H1 (cell line): ENCODE data around the gene MSH5. TPM values are rescaled to one million over a fixed set of nuclear protein-coding genes. Genes with fewer than 3 reads are reported as not detected.

ENCODE experiments used
- BCL11A ChIP-seq, 2 experiments: IDR thresholded peaks; one replicate each; pipeline ENCODE4 v1.6.1; 2011; ENCODE audit warnings: low read depth in 2 of 2, low read length in 2 of 2, mild to moderate bottlenecking in 2 of 2
- EP300 ChIP-seq, 2 experiments: IDR thresholded peaks; 1 replicate in 1 of 2; 2 replicates in 1 of 2; pipeline ENCODE4 v1.6.1; 2011 to 2012; ENCODE audit warnings: low read depth in 2 of 2, low read length in 2 of 2, mild to moderate bottlenecking in 2 of 2, borderline replicate concordance in 1 of 2, inconsistent platforms in 1 of 2, moderate library complexity in 1 of 2
- GTF2F1 ChIP-seq: IDR thresholded peaks from 2 replicates; pipeline ENCODE4 v1.6.1; 2012; ENCODE audit warnings: low read depth, low read length, improper control_type of control experiment, borderline replicate concordance
- SIN3A ChIP-seq, 2 experiments: IDR thresholded peaks in 1 of 2; conservative IDR thresholded peaks in 1 of 2; 2 replicates each; pipeline ENCODE4 v1.6.1; 2011 to 2012; ENCODE audit warnings: low read length in 2 of 2, improper control_type of control experiment in 1 of 2, low read depth in 1 of 2, mild to moderate bottlenecking in 1 of 2
- SIRT6 ChIP-seq: IDR thresholded peaks from one replicate; pipeline ENCODE4 v1.7.1; 2012; ENCODE audit warnings: low read length, inconsistent platforms
- SRF ChIP-seq: IDR thresholded peaks from 2 replicates; pipeline ENCODE4 v1.6.1; 2011; ENCODE audit warnings: mild to moderate bottlenecking, low read depth, low read length, moderate library complexity
- TAF1 ChIP-seq: IDR thresholded peaks from 2 replicates; pipeline ENCODE4 v1.6.1; 2011; ENCODE audit warnings: mild to moderate bottlenecking, low read depth, low read length
- TCF12 ChIP-seq: IDR thresholded peaks from 2 replicates; pipeline ENCODE4 v1.6.1; 2011; ENCODE audit warnings: low read depth, mild to moderate bottlenecking, low read length
- TEAD4 ChIP-seq: IDR thresholded peaks from 2 replicates; pipeline ENCODE4 v1.6.1; 2012; ENCODE audit warnings: low read depth, low read length, inconsistent platforms, mixed read lengths
- YY1 ChIP-seq: IDR thresholded peaks from 2 replicates; pipeline ENCODE4 v1.6.1; 2011; ENCODE audit warnings: low read depth, mild to moderate bottlenecking, low read length
- ZNF274 ChIP-seq: IDR thresholded peaks from 2 replicates; pipeline ENCODE4 v1.7.0; 2012; ENCODE audit warnings: low read length, borderline replicate concordance; ENCODE audit errors: extremely low read depth
- polyA plus RNA-seq, 7 experiments: library from polyadenylated mRNA; depleted of rRNA in 3 of 7; stranded (reverse) in 5 of 7; unstranded in 2 of 7; fragments of >200 nt in 5 of 7; fragments of 200-250 nt in 2 of 7; gene quantifications; 1 replicate in 5 of 7; 2 replicates in 1 of 7; 4 replicates in 1 of 7; pipeline versions ENCODE4 v1.2.1 to v1.2.3, GENCODE V29; 2011 to 2013; ENCODE audit warnings: missing spikeins in 2 of 7, mixed read lengths in 2 of 7
- total RNA-seq: library from RNA; stranded (reverse); fragmentation: NEBNext Ultra II Directional; extraction: Animal tissue kit (Norgen Biotek cat#: 25700); gene quantifications from 2 replicates; pipeline ENCODE4 v1.2.1, GENCODE V29; 2021
- TF ChIP-seq, protein P1 (sequence below): IDR thresholded peaks from 2 replicates; pipeline ENCODE4 v1.6.1; 2012; ENCODE audit warnings: low read length, inconsistent platforms
- TF ChIP-seq, protein P2 (sequence below), 3 experiments: IDR thresholded peaks; 1 replicate in 2 of 3; 2 replicates in 1 of 3; pipeline versions ENCODE4 v1.5.1 to v1.6.1; 2011; ENCODE audit warnings: low read length in 3 of 3, mild to moderate bottlenecking in 3 of 3, inconsistent platforms in 2 of 3, low read depth in 1 of 3, moderate library complexity in 1 of 3; ENCODE audit not compliant: insufficient read depth in 1 of 3; ENCODE audit errors: control extremely low read depth in 1 of 3
- TF ChIP-seq, protein P3 (sequence below): IDR thresholded peaks from 2 replicates; pipeline ENCODE4 v1.6.1; 2012; ENCODE audit warnings: inconsistent platforms

The MSH5 gene
- total and polyA plus RNA-seq, 2 of the 8 experiments (the other 6 are each of a cell fraction or from before 2014, with no cell fraction given) = 25.3 to 26.5 TPM

DNA sequence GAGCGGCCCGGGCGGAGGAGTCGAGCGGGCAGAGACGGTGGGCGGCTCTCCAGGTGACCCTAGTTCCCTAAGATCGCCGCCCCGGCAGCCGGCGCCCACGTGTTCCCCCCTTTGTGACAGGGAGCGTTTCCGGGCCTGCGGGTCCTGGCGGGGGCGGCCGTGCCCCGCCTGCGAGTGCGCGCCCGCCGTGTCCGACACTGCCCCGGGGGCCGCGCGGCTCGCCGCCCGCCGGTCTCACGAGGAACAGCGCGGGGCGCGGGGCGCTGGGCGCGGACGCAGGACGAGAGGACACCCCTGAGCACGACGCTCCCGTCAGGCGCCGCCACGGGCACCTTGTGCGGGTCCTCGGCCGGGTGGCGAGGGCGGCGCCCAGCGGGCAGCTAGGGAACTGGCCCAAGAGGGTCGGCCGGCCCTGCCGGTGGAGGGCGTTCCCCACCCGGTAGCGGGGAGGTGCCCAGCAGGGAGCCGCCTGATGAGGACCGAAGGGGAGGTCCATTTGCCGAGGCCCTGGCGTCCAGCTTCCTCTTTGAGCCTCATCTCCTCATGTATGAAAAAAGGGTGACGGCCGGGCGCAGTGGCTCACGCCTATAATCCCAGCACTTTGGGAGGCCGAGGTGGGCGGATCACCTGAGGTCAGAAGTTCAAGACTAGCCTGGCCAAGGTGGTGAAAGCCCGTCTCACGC is 56.0 kb downstream of the MSH5 start, which contains the start of gene VARS1 (continued):
- TF ChIP-seq GTF2F1 = peak; percentile 66; the same call in 1 of the 2 replicates
- TF ChIP-seq EP300 (IDR thresholded peaks at IDR 0.05; ENCODE audit: borderline replicate concordance in 1 of 2, low read depth in 2 of 2, low read length in 2 of 2) = peak in 1 of 2 experiments; percentile 44; a peak in 1 of 3 replicates
- no peak for TF ChIP-seq SIRT6
- TF ChIP-seq BCL11A (IDR thresholded peaks at IDR 0.05; ENCODE audit: low read depth in 2 of 2, low read length in 2 of 2) = no peak
- TF ChIP-seq, protein P1, sequence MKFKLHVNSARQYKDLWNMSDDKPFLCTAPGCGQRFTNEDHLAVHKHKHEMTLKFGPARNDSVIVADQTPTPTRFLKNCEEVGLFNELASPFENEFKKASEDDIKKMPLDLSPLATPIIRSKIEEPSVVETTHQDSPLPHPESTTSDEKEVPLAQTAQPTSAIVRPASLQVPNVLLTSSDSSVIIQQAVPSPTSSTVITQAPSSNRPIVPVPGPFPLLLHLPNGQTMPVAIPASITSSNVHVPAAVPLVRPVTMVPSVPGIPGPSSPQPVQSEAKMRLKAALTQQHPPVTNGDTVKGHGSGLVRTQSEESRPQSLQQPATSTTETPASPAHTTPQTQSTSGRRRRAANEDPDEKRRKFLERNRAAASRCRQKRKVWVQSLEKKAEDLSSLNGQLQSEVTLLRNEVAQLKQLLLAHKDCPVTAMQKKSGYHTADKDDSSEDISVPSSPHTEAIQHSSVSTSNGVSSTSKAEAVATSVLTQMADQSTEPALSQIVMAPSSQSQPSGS = 0 out of 2 replicates have a peak, but pooled peaks have one; percentile 26
- peak; percentile 31; the same call in 1 of the 2 replicates for TF ChIP-seq TAF1
- TF ChIP-seq, protein P2, sequence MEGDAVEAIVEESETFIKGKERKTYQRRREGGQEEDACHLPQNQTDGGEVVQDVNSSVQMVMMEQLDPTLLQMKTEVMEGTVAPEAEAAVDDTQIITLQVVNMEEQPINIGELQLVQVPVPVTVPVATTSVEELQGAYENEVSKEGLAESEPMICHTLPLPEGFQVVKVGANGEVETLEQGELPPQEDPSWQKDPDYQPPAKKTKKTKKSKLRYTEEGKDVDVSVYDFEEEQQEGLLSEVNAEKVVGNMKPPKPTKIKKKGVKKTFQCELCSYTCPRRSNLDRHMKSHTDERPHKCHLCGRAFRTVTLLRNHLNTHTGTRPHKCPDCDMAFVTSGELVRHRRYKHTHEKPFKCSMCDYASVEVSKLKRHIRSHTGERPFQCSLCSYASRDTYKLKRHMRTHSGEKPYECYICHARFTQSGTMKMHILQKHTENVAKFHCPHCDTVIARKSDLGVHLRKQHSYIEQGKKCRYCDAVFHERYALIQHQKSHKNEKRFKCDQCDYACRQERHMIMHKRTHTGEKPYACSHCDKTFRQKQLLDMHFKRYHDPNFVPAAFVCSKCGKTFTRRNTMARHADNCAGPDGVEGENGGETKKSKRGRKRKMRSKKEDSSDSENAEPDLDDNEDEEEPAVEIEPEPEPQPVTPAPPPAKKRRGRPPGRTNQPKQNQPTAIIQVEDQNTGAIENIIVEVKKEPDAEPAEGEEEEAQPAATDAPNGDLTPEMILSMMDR (IDR thresholded peaks at IDR 0.05; ENCODE audit: control extremely low read depth in 1 of 3, insufficient read depth in 1 of 3, low read depth in 1 of 3, low read length in 3 of 3) = peak; percentile 92 to 99 (median 94)
- peak; percentile 1; the same call in 1 of the 2 replicates for TF ChIP-seq TEAD4
- TF ChIP-seq YY1 = peak; percentile 28; the same call in 1 of the 2 replicates
- no peak for TF ChIP-seq ZNF274
- peak; percentile 69 to 96 for TF ChIP-seq SIN3A (conservative IDR thresholded peaks at IDR 0.05 in 1 of 2, IDR thresholded peaks at IDR 0.05 in 1 of 2; ENCODE audit: low read depth in 1 of 2, low read length in 2 of 2)
- TF ChIP-seq, protein P3, sequence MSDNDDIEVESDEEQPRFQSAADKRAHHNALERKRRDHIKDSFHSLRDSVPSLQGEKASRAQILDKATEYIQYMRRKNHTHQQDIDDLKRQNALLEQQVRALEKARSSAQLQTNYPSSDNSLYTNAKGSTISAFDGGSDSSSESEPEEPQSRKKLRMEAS = peak; percentile 96
- 0 out of 2 replicates have a peak, but pooled peaks have one; percentile 0 for TF ChIP-seq SRF
- TF ChIP-seq TCF12 = no peak
- TF ChIP-seq, all 59 proteins: peak for 18
